DOHH2 (cell line): Measurements from ENCODE around the gene ZNF575.

ENCODE experiments used
- H3F3A ChIP-seq: fragments of 200-600 bp; sonication (generic), shearing (Covaris generic); 2 replicates; pipeline ENCODE4 v1.6.0; 2016; ENCODE audit warnings: antibody characterized with exemption, mild to moderate bottlenecking; ENCODE audit not compliant: control insufficient read depth, insufficient read depth
- H3K27ac ChIP-seq: fragments of 200-600 bp; sonication (generic); 2 replicates; pipeline ENCODE4 v1.5.1; 2014; ENCODE audit warnings: low read depth, mild to moderate bottlenecking, low read length, moderate library complexity
- H3K27me3 ChIP-seq: fragments of 200-600 bp; sonication (generic); 2 replicates; pipeline ENCODE4 v1.6.1; 2014; ENCODE audit warnings: mild to moderate bottlenecking, low read length, mixed read lengths; ENCODE audit not compliant: control insufficient read depth
- H3K36me3 ChIP-seq: fragments of 200-600 bp; sonication (generic); 2 replicates; pipeline ENCODE4 v1.6.1; 2014; ENCODE audit warnings: mild to moderate bottlenecking, low read length, moderate library complexity, mixed read lengths; ENCODE audit not compliant: control insufficient read depth
- H3K4me1 ChIP-seq: fragments of 200-600 bp; sonication (generic); 2 replicates; pipeline ENCODE4 v1.6.1; 2014; ENCODE audit warnings: mild to moderate bottlenecking, low read length, mixed read lengths; ENCODE audit not compliant: control insufficient read depth
- H3K4me2 ChIP-seq: fragments of 200-600 bp; sonication (generic); 2 replicates; pipeline ENCODE4 v1.6.0; 2014; ENCODE audit warnings: mild to moderate bottlenecking, low read length, moderate library complexity
- H3K4me3 ChIP-seq: fragments of 200-600 bp; sonication (generic); 2 replicates; pipeline ENCODE4 v1.5.1; 2014; ENCODE audit warnings: mild to moderate bottlenecking, low read length, mixed read lengths
- H3K79me2 ChIP-seq: fragments of 200-600 bp; sonication (generic); 2 replicates; pipeline ENCODE4 v1.6.1; 2014; ENCODE audit warnings: mild to moderate bottlenecking, low read length, mixed read lengths; ENCODE audit not compliant: control insufficient read depth
- H3K9me2 ChIP-seq: fragments of 200-600 bp; sonication (generic); replicated peaks from 2 replicates; pipeline ENCODE4 v1.6.1; 2014; ENCODE audit warnings: mild to moderate bottlenecking, low read length, mixed read lengths; ENCODE audit not compliant: control insufficient read depth
- H3K9me3 ChIP-seq: fragments of 200-600 bp; sonication (generic); 2 replicates; pipeline ENCODE4 v1.6.1; 2014; ENCODE audit warnings: antibody characterized with exemption, low read length, mixed read lengths; ENCODE audit not compliant: control insufficient read depth, insufficient read depth
- H4K20me1 ChIP-seq: fragments of 200-600 bp; sonication (generic); 2 replicates; pipeline ENCODE4 v1.6.0; 2014; ENCODE audit warnings: low read depth, mild to moderate bottlenecking, antibody characterized with exemption, low read length, moderate library complexity; ENCODE audit not compliant: control insufficient read depth, insufficient read depth
- CTCF ChIP-seq: fragments of 200-600 bp; sonication (generic); IDR thresholded peaks from one replicate; pipeline ENCODE4 v1.5.1; 2014; ENCODE audit warnings: antibody characterized with exemption, mild to moderate bottlenecking, low read depth, low read length; ENCODE audit not compliant: poor library complexity, severe bottlenecking
- EZH2phosphoT487 ChIP-seq: fragments of 200-600 bp; sonication (generic); IDR thresholded peaks from 2 replicates; pipeline ENCODE4 v1.6.1; 2017; ENCODE audit warnings: borderline replicate concordance, mild to moderate bottlenecking, antibody characterized with exemption, low read length, moderate library complexity, mixed read lengths

ZNF575 gene

GRCh38 chr19:43541920-43542650 lies 9.1 kb downstream of the ZNF575 start:
- peaks cover 37% of the 10 kb centered on the region for H3K36me3 ChIP-seq

GRCh38 chr19:43544077-43544476 lies 11.1 kb downstream of the ZNF575 start:
- Histone ChIP-seq H3K36me3 (peaks cover 31% of the 10 kb centered on the region), H3K4me3 (no peak overlapping the region), H3F3A (no peaks in the 10 kb centered on the region), H3K4me1 (no peaks in the 10 kb centered on the region), H3K27ac (no peak overlapping the region), H3K79me2 (no peaks in the 10 kb centered on the region), H3K4me2 (no peak overlapping the region), H4K20me1 (no peaks in the 10 kb centered on the region), H3K27me3 (no peaks in the 10 kb centered on the region), H3K9me2 (no peaks in the 10 kb centered on the region), H3K9me3 (no peaks in the 10 kb centered on the region)
- no peak for TF ChIP-seq CTCF
- no peak for TF ChIP-seq EZH2phosphoT487

More at GRCh38 chr19:43541920-43542650, 9.1 kb downstream of the ZNF575 start:
- Histone ChIP-seq H3K4me1 (no peaks in the 10 kb centered on the region), H3K4me3 (no peak overlapping the region), H3K4me2 (no peak overlapping the region), H4K20me1 (no peaks in the 10 kb centered on the region), H3K9me2 (no peaks in the 10 kb centered on the region), H3K79me2 (no peaks in the 10 kb centered on the region), H3K27me3 (no peaks in the 10 kb centered on the region), H3F3A (no peaks in the 10 kb centered on the region), H3K9me3 (no peaks in the 10 kb centered on the region), H3K27ac (no peak overlapping the region)
- TF ChIP-seq CTCF (no peak), EZH2phosphoT487 (no peak)

DNA sequence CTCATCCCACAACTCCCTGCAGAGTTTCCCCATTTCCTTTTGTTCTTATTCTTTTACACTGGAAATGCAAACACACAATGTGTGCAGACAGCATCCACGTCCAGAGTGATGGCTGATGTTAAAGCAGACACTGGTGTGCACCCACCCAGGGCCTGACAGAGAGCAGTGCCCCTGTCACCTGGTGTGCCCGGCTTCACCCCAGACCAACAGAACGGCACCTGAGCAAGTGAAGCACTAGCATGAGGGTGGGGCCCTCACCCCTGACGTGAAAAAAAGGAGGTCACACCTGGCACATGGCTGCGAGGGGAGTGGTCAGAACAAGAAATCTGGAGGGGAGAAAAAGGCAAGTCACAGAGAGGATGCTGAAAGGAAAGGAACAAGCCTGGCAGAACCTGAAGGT lies 12.3 kb downstream of the ZNF575 start:
- Histone ChIP-seq H3K9me2 (no peaks in the 10 kb centered on the region), H3K9me3 (no peaks in the 10 kb centered on the region), H3K27ac (no peak overlapping the region), H3K4me3 (no peak overlapping the region), H3K4me1 (no peaks in the 10 kb centered on the region), H3K79me2 (no peaks in the 10 kb centered on the region), H4K20me1 (no peaks in the 10 kb centered on the region), H3K4me2 (no peak overlapping the region), H3K36me3 (peaks cover 24% of the 10 kb centered on the region; the same call in 1 of the 2 replicates), H3K27me3 (no peaks in the 10 kb centered on the region), H3F3A (no peaks in the 10 kb centered on the region)
- no peak for TF ChIP-seq CTCF
- no peak for TF ChIP-seq EZH2phosphoT487
